Activated T-cell treated with anti-CD3 and anti-CD28 coated beads, Interleukin-2, amount 50 U/mL, for 4 hours (primary cell): ENCODE measurements around the gene ZNF486. TPM values are rescaled to one million over a fixed set of nuclear protein-coding genes. Genes with fewer than 3 reads are reported as not detected.
"Not testable (repeated sequence)": the region's sequence is repeated elsewhere in the genome, so short reads cannot be mapped to it uniquely, and the experiment has no call there.

Experiments used
- ATAC-seq, 2 donors: fragments of 200-7000 bp; cut with Tn5 transposase; one replicate each; pipeline ENCODE4 v1.10.0; 2021
- DNase-seq: peaks from one replicate; pipeline ENCODE4 v3.0.0-alpha.2; 2020
- H3K27me3 Mint-ChIP-seq: one replicate; pipeline ENCODE4 v1.8.0; 2021; ENCODE audit warnings: low read depth, mixed read lengths
- H3K36me3 Mint-ChIP-seq: one replicate; pipeline ENCODE4 v1.8.0; 2022; ENCODE audit warnings: mixed read lengths; ENCODE audit not compliant: insufficient read depth
- H3K4me1 Mint-ChIP-seq: one replicate; pipeline ENCODE4 v1.8.0; 2021; ENCODE audit warnings: low read depth, mixed read lengths
- H3K4me3 Mint-ChIP-seq: one replicate; pipeline ENCODE4 v1.8.0; 2021; ENCODE audit warnings: mild to moderate bottlenecking, moderate library complexity, mixed read lengths
- H3K9me3 Mint-ChIP-seq: one replicate; pipeline ENCODE4 v1.8.0; 2021; ENCODE audit warnings: mixed read lengths
- total RNA-seq, 3 donors: library from RNA; stranded (reverse); gene quantifications; one replicate each; pipeline ENCODE4 v1.2.1, GENCODE V29; 2021

ZNF486 gene
- total RNA-seq, 3 donors from 2014 or later = 4.3 to 5.2 (median 4.3) TPM

- no peaks in the 10 kb centered on the region for H3K27me3 Mint-ChIP-seq
- H3K4me1 Mint-ChIP-seq = peaks cover 8% of the 10 kb centered on the region
- H3K9me3 Mint-ChIP-seq = no peaks in the 10 kb centered on the region
- H3K36me3 Mint-ChIP-seq = no peaks in the 10 kb centered on the region
- no peak overlapping the region for H3K4me3 Mint-ChIP-seq
- peak in 1 of 2 donors; percentile 58 for ATAC-seq
- DNase-seq = peak; percentile 31
Observed at GRCh38 chr19:20247016-20247683, 80.1 kb downstream of the ZNF486 start.

GRCh38 chr19:20248258-20248657 is 81.2 kb downstream of the ZNF486 start:
- not testable (repeated sequence) for H3K9me3 Mint-ChIP-seq, H3K27me3 Mint-ChIP-seq, ATAC-seq, H3K36me3 Mint-ChIP-seq, H3K4me3 Mint-ChIP-seq, DNase-seq, H3K4me1 Mint-ChIP-seq

Other genes with a start within 250 kb of the ZNF486 start
- gene ZNF682, start 127.7 kb upstream of the ZNF486 start, total RNA-seq = 1 to 10 TPM; 6.2 to 8.9 (median 8.7) TPM
- 1 to 10 TPM; 3.6 to 7.5 (median 4.5) TPM for gene ZNF90, start 89.2 kb upstream of the ZNF486 start, total RNA-seq